GM19324 (cell line): ENCODE results near the gene PEBP1.
"Not testable (repeated sequence)": the region's sequence is repeated elsewhere in the genome, so short reads cannot be mapped to it uniquely, and the experiment has no call there.

Experiments used
- ATAC-seq: cut with Tn5 transposase; IDR thresholded peaks from one replicate; pipeline ENCODE4 v1.9.1; 2021; ENCODE audit warnings: mild to moderate bottlenecking, moderate library complexity; ENCODE audit not compliant: unreplicated experiment, low FRiP score

Gene PEBP1

DNA sequence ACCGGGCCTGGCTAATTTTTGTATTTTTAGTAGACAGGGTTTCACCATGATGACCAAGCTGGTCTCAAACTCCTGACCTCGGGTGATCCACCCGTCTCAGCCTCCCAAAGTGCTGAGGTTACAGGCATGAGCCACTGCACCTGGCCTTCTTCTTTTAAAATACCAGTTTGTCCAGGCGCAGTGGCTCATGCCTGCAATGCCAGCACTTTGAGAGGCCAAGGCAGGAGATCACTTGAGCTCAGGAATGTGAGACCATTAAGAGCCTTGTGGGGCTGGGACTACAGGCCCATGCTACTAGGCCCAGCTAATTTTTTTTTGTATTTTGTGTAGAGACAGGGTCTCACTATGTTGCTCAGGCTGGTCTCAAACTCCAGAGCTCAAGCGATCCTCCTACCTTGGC, 8.1 kb upstream of the PEBP1 start:
- no peak for ATAC-seq

DNA sequence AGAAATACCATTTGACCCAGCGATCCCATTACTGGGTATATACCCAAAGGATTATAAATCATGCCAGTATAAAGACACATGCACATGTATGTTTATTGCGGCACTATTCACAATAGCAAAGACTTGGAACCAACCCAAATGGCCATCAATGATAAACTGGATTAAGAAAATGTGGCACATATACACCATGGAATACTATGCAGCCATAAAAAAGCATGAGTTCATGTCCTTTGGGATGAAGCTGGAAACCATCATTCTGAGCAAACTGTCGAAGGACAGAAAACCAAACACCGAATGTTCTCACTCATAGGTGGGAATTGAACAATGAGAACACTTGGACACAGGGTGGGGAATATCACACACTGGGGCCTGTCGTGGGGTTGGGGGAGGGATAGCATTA, 6.5 kb upstream of the PEBP1 start:
- not testable (repeated sequence) for ATAC-seq

DNA sequence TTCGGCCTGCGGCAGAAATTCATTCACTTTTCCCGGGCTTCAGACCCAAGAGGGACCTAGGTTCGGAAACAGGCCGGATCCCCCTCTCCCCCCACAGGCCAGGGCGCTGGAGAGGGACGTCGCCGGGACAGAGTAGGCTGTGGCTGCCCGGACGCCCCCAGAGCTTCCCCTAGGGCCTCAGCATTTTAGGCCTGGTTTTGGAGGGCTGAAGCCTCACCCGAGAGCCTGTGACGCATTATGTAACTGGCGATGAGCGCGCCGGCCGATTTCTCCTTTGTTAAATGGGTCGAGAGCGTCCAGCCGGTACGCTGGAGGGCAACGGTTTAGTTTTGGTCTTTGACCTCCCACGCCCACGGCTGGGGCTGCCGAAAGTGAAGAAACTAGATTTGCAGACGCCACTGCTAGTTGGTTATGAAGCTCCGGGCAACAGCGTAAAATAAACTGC, 657 bp downstream of the PEBP1 start:
- peak; percentile 21 for ATAC-seq

DNA sequence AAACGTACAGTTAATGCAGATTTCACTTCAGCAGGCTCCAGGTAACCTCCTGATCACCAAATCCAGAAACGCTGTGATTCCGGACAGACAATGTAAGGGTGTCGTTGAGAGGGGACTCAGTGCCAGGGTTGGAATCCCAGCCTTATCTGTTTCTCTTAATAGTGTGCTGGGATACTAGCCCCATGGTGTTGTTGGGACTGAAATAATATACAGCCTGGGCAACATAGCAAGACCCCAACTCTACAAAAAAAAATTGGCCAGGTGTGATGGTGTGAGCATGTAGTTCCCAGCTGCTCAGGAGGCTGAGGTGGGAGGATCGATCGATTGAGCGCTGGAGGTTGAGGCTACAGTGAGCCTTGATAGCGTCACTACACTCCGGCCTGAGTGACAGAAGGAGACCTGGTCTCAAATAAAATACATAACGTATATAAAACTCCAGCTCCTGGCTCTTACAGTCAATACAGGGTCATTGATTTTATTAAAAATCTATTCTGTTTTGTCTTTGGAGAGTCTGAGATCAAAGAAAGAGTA, 1.3 kb downstream of the PEBP1 start:
- no peak for ATAC-seq

DNA sequence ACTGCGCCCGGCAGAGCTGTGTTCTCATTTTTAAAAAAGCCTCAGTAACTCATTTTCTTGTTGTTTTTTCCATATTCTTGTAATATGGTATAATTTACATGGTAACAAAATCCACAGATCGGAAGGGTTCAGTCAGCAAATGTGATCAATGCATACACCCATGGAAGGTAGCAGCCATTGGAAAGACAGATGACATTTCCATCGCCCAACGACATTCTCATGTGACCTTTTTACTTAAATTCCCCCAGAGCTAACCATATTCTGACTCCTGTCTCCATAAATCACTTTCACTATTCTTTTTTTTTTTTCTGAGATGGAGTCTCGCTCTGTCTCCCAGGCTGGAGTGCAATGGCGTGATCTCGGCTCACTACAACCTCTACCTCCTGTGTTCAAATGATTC, 4.9 kb downstream of the PEBP1 start:
- ATAC-seq: no peak

DNA sequence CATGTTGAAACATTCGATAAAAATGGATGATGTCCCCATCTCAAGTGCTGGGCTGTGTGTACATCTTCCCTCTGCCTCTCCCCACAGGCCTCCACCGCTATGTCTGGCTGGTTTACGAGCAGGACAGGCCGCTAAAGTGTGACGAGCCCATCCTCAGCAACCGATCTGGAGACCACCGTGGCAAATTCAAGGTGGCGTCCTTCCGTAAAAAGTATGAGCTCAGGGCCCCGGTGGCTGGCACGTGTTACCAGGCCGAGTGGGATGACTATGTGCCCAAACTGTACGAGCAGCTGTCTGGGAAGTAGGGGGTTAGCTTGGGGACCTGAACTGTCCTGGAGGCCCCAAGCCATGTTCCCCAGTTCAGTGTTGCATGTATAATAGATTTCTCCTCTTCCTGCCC, 8.6 kb downstream of the PEBP1 start:
- ATAC-seq: no peak

DNA sequence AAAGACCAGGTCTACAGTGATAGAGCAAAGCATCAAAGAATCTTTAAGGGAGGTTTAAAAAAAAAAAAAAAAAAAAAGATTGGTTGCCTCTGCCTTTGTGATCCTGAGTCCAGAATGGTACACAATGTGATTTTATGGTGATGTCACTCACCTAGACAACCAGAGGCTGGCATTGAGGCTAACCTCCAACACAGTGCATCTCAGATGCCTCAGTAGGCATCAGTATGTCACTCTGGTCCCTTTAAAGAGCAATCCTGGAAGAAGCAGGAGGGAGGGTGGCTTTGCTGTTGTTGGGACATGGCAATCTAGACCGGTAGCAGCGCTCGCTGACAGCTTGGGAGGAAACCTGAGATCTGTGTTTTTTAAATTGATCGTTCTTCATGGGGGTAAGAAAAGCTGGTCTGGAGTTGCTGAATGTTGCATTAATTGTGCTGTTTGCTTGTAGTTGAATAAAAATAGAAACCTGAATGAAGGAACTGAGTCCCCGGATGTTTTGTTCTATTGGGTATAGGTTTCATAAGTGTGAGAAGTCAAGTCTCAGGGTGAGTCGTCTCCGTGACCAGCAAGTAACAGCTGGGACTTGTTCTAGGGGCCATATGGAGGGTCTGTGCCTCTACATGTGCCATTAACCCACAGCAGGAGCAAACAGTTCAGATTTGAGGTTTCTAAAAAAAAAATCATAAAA, 9.3 kb downstream of the PEBP1 start:
- ATAC-seq: no peak

DNA sequence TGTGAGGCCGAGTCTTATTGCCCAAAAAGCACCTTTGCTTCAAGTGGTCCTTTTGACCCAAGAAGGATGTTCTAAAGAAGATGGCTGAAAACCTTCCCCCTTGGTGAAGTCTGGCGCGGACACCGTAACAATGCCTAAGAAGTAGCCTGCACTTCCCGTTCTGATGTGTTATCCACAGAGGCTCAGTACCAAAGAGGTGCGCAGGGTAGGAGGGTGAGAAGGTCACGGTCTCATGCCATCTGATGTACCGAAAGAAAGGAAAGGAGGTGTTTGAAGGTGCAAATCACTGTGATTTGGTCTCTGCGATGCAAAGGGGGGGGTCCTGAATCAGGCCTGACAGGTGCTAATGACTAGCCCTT, 9.9 kb downstream of the PEBP1 start:
- no peak for ATAC-seq

DNA sequence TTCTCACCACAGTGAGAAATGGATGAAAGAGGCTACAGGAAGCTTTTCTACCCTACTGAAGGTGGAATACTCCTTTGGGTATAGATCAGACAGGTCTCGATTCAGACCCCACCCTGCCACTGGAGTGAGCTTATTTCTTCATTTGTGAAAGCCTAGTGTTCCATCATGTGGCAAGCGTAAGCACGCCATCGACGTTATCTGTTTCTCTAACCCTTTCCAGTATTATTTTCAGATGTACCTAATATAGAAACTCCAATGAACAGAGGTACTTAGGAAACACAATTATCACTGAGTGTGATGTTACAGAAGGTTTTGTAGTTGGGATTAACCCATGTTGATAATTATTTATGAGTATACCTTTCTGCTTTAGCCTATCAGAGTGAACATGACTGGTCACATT, 12.4 kb downstream of the PEBP1 start:
- ATAC-seq: no peak

DNA sequence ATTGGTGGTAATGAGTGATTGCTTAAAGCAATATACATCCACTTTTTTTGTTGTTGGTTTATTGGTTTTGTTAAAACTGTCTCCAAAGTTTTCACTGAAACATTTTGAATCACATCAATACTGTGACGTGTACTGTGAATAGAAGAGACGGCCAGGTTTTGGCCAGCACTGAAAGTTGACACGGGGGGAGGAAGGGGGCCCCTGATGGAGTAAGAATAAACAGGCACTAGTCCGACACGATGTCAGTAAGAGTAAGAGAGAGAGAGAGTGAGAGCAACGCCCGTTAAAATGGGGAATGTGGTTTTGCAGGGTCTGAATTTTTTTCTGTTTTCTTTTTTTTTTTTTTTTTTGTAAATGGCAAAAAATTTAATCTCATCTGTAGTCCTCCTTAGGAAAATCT, 14.7 kb downstream of the PEBP1 start:
- ATAC-seq: no peak

DNA sequence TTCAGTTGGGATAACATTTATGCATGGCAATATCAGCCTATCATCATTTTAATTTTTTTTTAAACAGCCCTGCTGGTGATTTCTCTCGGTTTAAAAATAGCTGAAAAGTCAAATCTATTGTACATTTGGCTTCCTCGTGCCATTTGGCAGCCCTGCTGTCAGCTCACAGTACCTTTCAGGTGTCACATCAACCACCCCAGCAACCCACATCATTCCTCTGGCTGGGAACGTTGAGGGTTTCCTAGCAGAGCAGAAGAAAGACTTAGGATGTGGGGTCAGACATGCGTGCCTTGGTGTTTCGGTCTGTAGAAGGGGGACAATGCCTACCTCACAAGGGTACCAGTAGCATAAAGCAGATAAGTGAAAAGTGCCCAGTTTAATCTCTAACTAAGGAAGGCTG, 15.8 kb downstream of the PEBP1 start:
- no peak for ATAC-seq

DNA sequence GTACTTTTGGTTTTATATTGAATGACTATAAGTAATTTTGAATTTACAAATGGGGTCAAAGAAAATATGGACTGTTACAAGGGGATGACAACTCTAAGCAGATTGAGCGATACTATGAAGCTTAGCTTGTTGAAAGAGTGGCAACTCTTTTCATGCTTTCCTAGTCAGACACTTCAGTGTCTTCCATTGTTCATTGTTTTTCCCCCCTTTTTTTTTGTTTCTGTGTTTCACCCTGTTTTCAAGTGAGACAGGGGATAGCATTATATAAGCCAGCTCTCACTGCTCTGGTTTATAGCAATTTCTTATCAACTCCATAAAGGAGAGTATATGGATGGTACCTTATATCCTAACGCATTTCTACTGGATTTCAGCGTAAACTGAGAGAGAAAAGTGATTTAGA, 24.6 kb downstream of the PEBP1 start:
- ATAC-seq: no peak

DNA sequence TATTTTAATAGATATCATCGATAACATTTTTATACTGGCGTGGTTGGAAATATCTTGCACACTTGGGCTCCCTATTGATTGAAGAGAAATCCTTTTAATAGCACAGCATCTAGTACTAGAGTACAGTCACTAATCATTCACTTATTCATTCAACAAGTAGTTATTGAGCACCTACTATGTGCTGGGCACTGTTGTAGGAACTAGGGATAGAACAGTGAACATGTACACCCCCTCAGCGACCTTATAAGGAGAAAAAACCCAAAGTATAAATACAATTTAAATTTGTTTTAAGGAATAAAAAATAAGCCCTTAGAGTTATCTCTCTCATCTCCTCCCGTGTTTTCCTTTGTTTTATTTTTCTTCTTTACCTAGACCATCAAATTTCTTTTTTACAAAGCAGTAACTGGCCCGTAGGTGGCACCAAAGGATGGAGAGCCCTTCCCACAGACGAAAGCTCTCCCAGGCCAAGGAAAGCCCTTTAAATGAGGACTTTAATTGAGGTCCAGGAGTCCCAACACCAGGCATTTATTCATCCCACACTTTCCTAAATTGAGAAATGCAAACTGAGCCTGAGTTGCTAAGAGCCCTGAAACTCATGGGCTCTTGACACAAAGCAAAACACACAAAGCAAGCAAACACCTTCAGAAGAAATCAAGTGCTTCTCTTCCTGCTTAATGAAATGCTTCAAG, 29.0 kb downstream of the PEBP1 start:
- no peak for ATAC-seq

DNA sequence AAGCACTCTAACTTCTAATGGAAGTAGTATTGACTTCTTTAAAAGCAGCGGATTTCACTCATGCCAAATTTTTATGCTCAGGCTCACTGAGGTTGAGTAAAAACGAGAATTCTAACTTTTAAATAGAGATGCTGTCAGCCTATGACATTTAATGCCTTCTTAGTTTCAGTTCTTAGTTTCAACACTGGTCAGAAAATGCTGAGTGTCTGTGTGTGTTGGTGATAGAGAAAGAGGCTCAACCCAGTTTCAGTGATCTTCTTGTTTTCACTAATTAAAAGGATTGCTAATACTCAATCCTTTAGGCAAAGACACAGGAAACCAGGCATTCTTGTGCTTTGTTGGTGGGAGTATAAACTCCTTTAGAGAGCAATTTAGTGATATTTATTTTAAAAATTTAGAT, 31.0 kb downstream of the PEBP1 start:
- peak; percentile 86 for ATAC-seq

DNA sequence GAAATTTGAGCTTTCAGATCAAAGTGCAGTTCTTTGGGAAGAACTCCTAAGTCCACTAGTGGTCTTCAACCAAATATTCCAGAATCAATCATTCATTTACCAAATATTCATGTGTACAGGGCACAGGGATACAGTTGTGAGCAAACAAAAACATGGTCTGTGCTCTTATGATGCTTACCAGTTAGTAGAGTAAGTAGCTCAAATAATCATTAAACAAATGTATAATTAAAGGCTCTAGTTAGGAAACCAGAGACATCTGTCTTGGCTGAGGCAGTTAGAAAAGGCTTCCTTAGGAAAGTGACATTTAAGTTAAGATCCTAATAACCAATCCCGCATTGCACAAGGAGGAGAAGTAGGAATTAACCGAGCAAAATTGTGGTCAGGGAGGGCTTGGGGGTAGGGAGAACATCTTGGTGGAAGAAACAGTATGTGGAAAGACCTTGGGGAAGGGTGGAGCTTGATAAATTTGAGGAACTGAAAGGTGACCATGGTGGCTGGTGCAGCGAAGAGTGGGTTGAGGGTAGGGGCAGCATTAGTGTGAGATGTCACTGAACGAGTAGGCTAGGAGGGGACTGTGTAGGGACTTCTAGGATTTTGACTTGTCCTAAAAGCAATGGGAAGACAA, 40.0 kb downstream of the PEBP1 start:
- ATAC-seq: no peak

DNA sequence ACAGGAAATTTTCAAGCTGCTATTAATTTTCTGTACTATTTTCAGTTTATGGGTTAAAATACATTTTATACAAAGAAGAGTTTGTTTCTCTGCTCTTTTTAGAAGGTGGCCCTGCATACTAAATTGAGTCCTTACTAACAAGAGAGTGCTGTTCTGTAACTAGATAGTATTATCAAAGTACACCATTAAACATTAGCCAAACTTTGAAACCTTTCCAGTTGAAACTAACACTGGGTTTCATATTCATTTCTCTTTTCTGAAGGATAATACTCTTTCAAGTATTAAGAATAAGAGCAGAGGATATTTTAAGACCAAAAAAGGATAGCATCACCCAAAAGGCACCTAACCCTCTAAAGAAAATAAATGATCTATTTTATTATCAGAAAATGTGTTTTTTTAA, 47.2 kb downstream of the PEBP1 start:
- no peak for ATAC-seq

DNA sequence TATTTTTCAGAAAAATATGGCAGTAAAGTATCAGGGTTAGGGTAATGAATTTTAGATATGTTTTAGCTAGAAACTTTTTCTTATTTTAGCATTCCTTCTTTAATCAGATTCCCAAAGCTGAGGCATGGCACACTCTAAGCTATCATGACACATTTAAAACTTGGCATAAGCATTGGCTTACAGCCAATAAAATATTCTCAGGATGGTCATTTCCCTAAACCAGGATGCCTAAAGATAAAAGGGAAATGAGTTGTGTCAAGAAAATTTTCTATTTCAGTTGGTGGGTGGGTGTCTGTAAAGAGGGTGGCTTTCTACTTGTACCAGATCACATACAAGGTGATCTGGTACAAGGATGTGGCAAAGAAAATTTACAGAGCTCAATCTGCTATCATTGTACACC, 47.8 kb downstream of the PEBP1 start:
- ATAC-seq: no peak

DNA sequence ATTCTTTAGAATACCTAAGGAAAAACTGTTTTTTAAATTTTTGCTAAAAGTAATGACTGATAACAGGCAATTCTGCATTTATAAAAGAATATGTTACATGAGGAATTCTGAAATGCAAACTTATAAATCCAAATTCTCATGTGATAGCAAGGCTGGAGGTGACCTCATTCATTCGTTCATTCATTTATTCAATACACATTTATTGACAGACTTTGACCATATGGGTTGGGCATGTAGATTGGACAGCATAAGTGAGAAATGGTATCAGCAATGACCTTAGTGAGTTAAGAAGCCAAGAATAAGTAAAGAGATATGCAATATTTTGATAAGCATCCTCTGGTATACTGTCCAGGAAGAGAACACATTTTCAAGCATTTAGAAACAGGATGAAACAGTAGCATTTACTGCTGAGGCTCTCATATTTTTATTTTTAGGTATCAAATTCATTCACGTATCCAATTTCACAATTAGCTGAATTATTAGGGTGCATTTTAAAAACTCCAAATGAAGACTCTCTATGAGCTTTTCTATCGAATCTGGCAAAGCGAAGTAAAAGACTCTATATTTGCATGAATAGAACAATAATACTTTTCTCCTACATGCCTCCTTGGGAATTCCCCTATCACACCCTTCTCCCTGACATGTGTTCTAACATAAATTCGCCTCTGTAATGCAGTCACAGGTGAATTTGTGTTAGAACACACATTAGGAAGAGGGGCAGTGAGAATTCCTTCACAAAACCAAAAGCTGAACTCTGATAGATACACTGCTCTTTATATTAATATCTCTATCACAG, 49.9 kb downstream of the PEBP1 start:
- no peak for ATAC-seq

DNA sequence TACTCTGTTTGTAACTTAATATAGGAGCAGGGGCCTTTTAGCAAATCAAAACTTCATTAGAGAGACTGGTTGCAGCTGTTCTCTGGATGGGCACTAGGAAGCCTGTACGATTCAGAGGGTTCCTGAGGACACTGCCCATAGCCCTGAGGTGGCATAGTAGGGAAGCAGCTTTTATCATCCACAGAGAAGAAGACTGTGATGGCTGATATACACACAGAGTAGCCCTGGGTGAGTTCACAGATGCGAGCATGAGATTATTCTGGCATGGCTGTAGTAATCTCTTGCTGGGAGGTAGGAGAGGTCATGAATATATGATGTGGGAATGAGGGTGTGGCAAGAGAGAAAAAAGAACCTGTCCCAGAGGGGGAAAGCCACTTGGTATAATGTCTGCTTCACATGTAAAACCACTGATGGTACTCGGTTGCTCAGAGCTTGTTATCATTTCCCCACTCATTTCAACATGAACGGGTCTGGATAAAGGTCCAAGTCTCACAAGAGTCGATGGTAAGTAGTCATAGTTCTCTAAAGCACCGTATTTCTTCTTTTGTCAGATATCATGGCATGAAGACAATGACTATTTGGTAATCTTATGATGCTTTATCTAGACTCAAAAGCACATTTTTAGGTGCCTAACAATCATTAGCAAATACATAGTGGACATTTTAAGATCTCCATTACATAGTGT, 52.0 kb downstream of the PEBP1 start:
- no peak for ATAC-seq

DNA sequence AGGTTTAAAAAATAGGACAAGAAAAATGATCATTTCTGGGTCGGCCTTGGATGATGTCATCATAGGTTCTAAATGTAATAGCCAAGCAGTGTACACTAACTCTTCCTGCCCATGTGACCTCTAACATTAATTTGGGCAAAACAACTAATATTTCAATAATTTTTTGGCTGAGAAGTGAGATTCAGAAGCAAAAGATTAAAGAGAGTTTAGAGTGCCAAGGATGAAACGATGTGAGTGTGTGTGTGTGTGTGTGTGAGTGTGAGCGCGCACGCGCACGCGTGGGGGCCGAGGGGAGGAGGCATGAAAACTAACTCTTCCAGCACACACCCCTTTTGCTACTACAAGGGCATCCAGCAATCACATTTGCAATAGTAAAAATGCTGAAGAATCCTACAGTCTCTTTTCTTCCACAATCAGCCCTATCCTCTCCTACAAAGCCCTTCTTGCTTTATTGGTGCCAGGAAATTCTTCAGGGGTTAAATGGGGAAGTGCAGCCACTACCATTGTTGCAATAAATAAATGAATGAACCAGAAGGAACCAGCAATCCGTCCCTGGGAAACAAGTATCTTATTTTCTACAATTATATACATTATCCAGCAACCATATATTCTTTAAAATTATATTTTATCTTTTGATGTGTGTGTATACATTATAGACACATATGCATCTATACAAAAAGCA, 52.9 kb downstream of the PEBP1 start:
- ATAC-seq: no peak
